CD4-positive, CD25-positive, alpha-beta regulatory T cell (primary cell): ENCODE results near the gene UPF3A. TPM values are rescaled to one million over a fixed set of nuclear protein-coding genes. Genes with fewer than 3 reads are reported as not detected.

Experiments
- ATAC-seq, 2 donors: fragments of 150-1000 bp; cut with Tn5 transposase; one replicate each; pipeline ENCODE4 v1.10.0; 2021; ENCODE audit warnings: low read depth in 2 of 2, moderate number of reproducible peaks in 2 of 2, moderate library complexity in 1 of 2
- DNase-seq, 3 donors: peaks; one replicate each; pipeline versions ENCODE4 v3.0.0 to v3.0.0-alpha.2; 2012 to 2022; ENCODE audit warnings: mixed read lengths in 1 of 3
- H3K27ac ChIP-seq: one replicate; pipeline ENCODE4 v1.7.0; 2013; ENCODE audit warnings: mild to moderate bottlenecking, low read length; ENCODE audit not compliant: insufficient read depth, poor library complexity, severe bottlenecking
- H3K27me3 ChIP-seq: one replicate; pipeline ENCODE4 v1.7.0; 2013; ENCODE audit warnings: low read length; ENCODE audit not compliant: control insufficient read depth, insufficient read depth
- H3K36me3 ChIP-seq: one replicate; pipeline ENCODE4 v1.7.0; 2013; ENCODE audit warnings: mild to moderate bottlenecking, low read length, moderate library complexity; ENCODE audit not compliant: control insufficient read depth, insufficient read depth
- H3K4me1 ChIP-seq: 2 replicates; pipeline ENCODE4 v1.7.0; 2013; ENCODE audit warnings: mild to moderate bottlenecking, low read length; ENCODE audit not compliant: insufficient read depth, control insufficient read depth, poor library complexity, severe bottlenecking
- H3K4me3 ChIP-seq: one replicate; pipeline ENCODE4 v1.7.0; 2013; ENCODE audit warnings: low read depth, mild to moderate bottlenecking, low read length, moderate library complexity
- H3K9me3 ChIP-seq, 2 experiments: 1 replicate in 1 of 2; 2 replicates in 1 of 2; pipeline ENCODE4 v1.7.0; 2013; ENCODE audit warnings: low read length in 2 of 2, mild to moderate bottlenecking in 1 of 2, moderate library complexity in 1 of 2; ENCODE audit not compliant: control insufficient read depth in 2 of 2
- H3K27ac Mint-ChIP-seq, 3 donors: one replicate each; pipeline ENCODE4 v1.8.0; 2020 to 2022; ENCODE audit warnings: mild to moderate bottlenecking in 3 of 3, mixed read lengths in 3 of 3, moderate library complexity in 2 of 3
- H3K27me3 Mint-ChIP-seq: one replicate; pipeline ENCODE4 v1.8.0; 2022; ENCODE audit warnings: mild to moderate bottlenecking, mixed read lengths
- H3K36me3 Mint-ChIP-seq: one replicate; pipeline ENCODE4 v1.8.0; 2020; ENCODE audit warnings: mixed read lengths
- H3K4me1 Mint-ChIP-seq, 4 donors: one replicate each; pipeline ENCODE4 v1.8.0; 2020 to 2022; ENCODE audit warnings: mixed read lengths in 4 of 4, mild to moderate bottlenecking in 1 of 4
- H3K4me3 Mint-ChIP-seq, 4 donors: one replicate each; pipeline ENCODE4 v1.8.0; 2020 to 2022; ENCODE audit warnings: mild to moderate bottlenecking in 4 of 4, mixed read lengths in 4 of 4, moderate library complexity in 3 of 4
- H3K9me3 Mint-ChIP-seq, 7 donors: one replicate each; pipeline ENCODE4 v1.8.0; 2020 to 2022; ENCODE audit warnings: mixed read lengths in 7 of 7, mild to moderate bottlenecking in 3 of 7, moderate library complexity in 2 of 7
- polyA plus RNA-seq, 4 donors: library from polyadenylated mRNA; unstranded; fragments of 300-500 nt; fragmentation: Illumina TruSeq; gene quantifications; one replicate each; pipeline ENCODE4 v1.2.3, GENCODE V29; 2021
- total RNA-seq: library from RNA; stranded (reverse); gene quantifications from one replicate; pipeline ENCODE4 v1.2.3, GENCODE V29; 2022

Gene UPF3A
- total and polyA plus RNA-seq, 5 donors from 2014 or later = 14.5 to 50.0 (median 18.1) TPM

DNA sequence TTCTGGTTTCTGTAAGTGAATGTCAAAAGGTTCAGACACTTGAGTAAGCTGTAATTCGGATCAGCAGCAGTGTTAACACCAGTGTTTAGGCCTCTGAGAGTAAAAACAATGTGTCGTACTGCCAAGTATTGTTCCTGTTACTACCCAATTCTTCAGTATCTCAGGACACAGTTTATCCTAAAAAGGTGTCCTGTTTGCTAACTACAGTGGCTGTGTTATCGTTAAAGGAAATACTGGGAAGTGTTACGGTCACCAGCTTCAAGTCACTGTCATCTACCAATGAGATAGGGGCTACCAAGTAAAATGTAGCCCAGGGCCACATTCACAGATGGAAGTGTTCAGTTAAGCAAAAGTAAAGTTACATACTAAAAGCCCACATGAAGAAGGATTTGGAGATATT is 2.3 kb upstream of the UPF3A start:
- Mint-ChIP-seq H3K4me3 (peak overlapping the region in 3 of 4 donors; percentile 90 to 94 (median 90)), H3K27me3 (no peaks in the 10 kb centered on the region), H3K9me3 (no peaks in the 10 kb centered on the region), H3K4me1 (peaks cover 14 to 56% (median 25%) of the 10 kb centered on the region in 4 donors), H3K36me3 (peaks cover 29% of the 10 kb centered on the region), H3K27ac (peak overlapping the region; percentile 98)
- H3K36me3 ChIP-seq = peaks cover 7% of the 10 kb centered on the region
- no peak for DNase-seq
- H3K27me3 ChIP-seq = no peaks in the 10 kb centered on the region
- H3K4me3 ChIP-seq = peak overlapping the region; percentile 15
- H3K27ac ChIP-seq = peak overlapping the region; percentile 92
- H3K9me3 ChIP-seq = no peaks in the 10 kb centered on the region
- peaks cover 40% of the 10 kb centered on the region for H3K4me1 ChIP-seq
- ATAC-seq = no peak

DNA sequence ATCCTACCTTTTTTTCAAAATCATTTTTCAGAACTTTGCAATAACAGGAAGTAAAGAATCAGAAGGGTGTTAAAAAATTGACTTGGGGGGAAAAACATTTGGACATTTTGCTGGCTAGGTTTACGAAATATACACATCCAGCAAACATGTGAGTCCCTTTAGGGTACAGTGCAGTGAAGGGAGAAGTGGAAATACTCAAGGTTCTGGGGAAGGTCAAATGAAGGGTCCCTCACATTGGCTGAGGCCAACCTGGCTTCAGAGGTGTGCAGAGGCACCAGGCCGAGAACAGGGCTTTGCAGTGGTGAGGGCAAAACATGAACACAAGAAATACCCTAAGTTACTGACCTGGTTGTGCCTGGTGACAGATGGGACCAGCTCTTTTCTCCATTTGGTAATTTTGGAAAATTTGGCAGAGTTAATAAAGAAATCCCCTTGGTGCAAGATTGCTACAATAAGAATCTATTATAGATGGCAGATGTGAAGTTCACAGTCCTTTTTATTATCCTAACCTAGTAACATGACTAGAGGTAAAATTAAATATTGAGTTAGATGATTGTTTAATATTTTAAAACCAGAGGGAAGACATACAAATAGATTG is 1.5 kb upstream of the UPF3A start:
- H3K4me3 ChIP-seq = peak overlapping the region; percentile 77
- ATAC-seq (no peak), DNase-seq (peak in 1 of 3 donors; percentile 22)

DNA sequence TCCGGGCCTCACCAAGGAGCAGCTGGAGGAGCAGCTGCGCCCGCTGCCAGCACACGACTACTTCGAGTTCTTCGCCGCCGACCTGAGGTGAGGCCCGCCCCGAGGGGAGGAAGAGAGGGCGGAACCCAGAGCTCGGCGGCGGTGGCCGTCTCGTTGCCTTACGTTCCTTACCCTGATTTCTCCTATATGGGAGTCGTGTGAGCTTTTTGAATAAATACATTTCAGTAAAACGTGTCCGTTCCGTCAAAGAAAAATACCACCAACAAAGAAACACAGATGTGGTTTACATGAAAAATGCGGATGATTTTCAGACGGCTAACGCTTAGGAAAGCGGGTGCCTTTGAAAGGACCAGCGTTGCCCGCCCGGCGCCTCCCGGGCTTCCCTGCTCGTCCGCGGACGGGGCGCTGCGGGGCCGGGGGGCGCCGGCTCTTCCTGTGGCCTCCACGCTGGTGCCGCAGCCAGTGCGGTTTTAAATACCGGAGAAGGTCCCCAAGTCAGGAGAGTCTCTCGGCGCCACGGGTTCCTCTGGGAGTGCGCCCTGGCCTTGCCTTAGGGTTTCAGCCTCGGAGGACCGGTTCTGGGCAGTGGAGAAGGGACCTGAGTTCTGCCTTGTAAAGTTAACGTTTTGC is 755 bp downstream of the UPF3A start:
- H3K27me3 ChIP-seq = no peaks in the 10 kb centered on the region
- peak overlapping the region; percentile 90 to 98 (median 92) for H3K27ac Mint-ChIP-seq
- no peaks in the 10 kb centered on the region for H3K9me3 ChIP-seq
- ATAC-seq (peak; percentile 71 to 73), DNase-seq (peak; percentile 23 to 88 (median 88))
- H3K4me3 ChIP-seq = peak overlapping the region; percentile 92
- H3K4me1 Mint-ChIP-seq = peaks cover 29 to 76% (median 37%) of the 10 kb centered on the region in 4 donors
- peak overlapping the region; percentile 92 for H3K27ac ChIP-seq
- no peaks in the 10 kb centered on the region for H3K27me3 Mint-ChIP-seq
- H3K9me3 Mint-ChIP-seq = no peaks in the 10 kb centered on the region
- peak overlapping the region; percentile 90 to 96 (median 90) for H3K4me3 Mint-ChIP-seq
- H3K4me1 ChIP-seq = peaks cover 45% of the 10 kb centered on the region
- peaks cover 30% of the 10 kb centered on the region for H3K36me3 Mint-ChIP-seq
- H3K36me3 ChIP-seq = peaks cover 17% of the 10 kb centered on the region

More for the DNA sequence above, 1.5 kb upstream of the UPF3A start:
- H3K27ac ChIP-seq = peak overlapping the region; percentile 92
- H3K9me3 ChIP-seq = no peaks in the 10 kb centered on the region
- Mint-ChIP-seq H3K27me3 (no peaks in the 10 kb centered on the region), H3K9me3 (no peaks in the 10 kb centered on the region), H3K4me3 (peak overlapping the region; percentile 90 to 98 (median 92)), H3K36me3 (peaks cover 25% of the 10 kb centered on the region), H3K27ac (peak overlapping the region; percentile 98), H3K4me1 (peaks cover 14 to 61% (median 27%) of the 10 kb centered on the region in 4 donors)
- no peaks in the 10 kb centered on the region for H3K27me3 ChIP-seq
- peaks cover 45% of the 10 kb centered on the region for H3K4me1 ChIP-seq
- peaks cover 2% of the 10 kb centered on the region for H3K36me3 ChIP-seq

DNA sequence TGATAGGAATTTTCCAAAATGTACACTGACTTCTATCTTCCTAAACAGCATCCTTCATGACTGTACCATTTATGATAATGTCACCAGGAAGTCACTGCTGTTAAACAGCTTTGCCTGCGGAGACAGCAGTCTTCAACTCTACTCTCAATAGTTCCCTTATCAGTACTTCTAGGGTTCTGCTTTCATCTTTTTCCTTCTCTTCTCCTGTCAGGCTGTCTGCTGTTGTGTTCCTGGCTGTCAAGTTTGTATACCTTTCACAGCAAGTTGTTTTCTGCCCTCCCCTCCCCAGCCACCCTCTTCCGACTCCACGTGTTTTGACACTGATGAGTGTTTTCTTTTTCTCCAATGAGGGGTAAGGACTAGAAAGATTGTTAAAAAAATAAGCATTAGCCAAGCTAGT is 2.2 kb downstream of the UPF3A start:
- no peaks in the 10 kb centered on the region for H3K27me3 ChIP-seq
- H3K27me3 Mint-ChIP-seq = no peaks in the 10 kb centered on the region
- H3K9me3 Mint-ChIP-seq = no peaks in the 10 kb centered on the region
- H3K4me1 ChIP-seq = peaks cover 45% of the 10 kb centered on the region
- peak overlapping the region in 2 of 3 donors; percentile 73 to 89 for H3K27ac Mint-ChIP-seq
- no peak for DNase-seq
- H3K27ac ChIP-seq = no peak overlapping the region
- peak overlapping the region; percentile 23 to 83 (median 63) for H3K4me3 Mint-ChIP-seq
- H3K4me3 ChIP-seq = peak overlapping the region; percentile 8
- H3K36me3 Mint-ChIP-seq = peaks cover 40% of the 10 kb centered on the region
- peaks cover 30 to 73% (median 37%) of the 10 kb centered on the region in 4 donors for H3K4me1 Mint-ChIP-seq
- no peak for ATAC-seq
- no peaks in the 10 kb centered on the region for H3K9me3 ChIP-seq
- peaks cover 30% of the 10 kb centered on the region for H3K36me3 ChIP-seq

DNA sequence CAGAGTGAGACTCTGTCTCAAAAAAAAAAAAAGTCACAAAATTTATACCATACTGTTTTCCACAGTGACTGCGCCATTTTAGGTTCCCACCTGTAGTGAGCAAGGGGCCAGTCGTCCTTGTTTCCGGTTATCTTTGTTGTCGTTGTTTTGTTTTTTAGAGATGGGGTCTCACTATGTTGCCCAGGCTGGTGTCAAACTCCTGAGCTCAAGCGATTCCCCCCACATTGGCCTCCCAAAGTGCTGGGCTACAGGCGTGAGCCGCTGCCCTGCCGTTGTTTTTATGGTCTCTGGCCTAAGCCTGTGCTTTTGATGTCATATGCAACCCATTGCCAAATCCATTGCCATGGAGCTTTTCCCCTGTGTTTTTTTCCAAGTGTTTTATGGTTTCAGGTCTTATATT is 3.3 kb downstream of the UPF3A start:
- Mint-ChIP-seq H3K4me1 (peaks cover 26 to 68% (median 40%) of the 10 kb centered on the region in 4 donors), H3K36me3 (peaks cover 45% of the 10 kb centered on the region), H3K9me3 (no peaks in the 10 kb centered on the region), H3K27me3 (no peaks in the 10 kb centered on the region), H3K27ac (no peak overlapping the region), H3K4me3 (peak overlapping the region; percentile 27 to 61 (median 50))
- no peak for DNase-seq
- Histone ChIP-seq H3K27me3 (no peaks in the 10 kb centered on the region), H3K4me1 (peaks cover 36% of the 10 kb centered on the region), H3K27ac (no peak overlapping the region), H3K36me3 (peaks cover 38% of the 10 kb centered on the region), H3K4me3 (no peak overlapping the region), H3K9me3 (no peaks in the 10 kb centered on the region)
- no peak for ATAC-seq

DNA sequence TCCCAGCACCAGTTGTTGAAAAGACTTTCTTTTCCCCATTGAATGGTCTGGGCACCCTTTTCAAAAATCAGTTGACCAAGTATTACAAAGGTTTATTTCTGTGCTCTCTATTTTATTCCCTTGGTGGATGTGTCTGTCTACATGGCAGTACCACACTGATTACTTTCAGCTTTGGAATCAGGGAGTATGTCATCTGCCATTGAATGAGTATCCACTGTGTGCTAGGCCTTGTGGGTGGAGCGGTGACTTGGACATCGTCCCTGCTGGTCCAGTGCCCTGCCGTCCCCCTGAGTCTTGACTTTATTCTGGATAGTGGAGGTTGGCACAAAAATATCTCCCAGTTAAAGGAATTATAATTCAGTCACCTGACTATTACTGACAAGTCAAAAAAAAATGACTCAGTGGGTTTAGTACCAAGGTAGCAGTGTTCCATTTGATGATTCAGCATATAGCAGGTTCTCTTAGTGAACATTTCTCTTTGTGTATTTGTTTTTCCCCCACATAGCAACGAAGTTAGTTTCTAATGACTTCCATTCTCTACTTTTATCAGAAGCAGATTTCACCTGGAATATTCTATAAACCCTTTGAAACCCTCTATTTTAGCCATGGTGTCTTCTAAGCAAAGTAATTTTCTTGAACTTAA is 3.9 kb downstream of the UPF3A start:
- H3K4me3 Mint-ChIP-seq = peak overlapping the region in 3 of 4 donors; percentile 54 to 61 (median 59)
- Histone ChIP-seq H3K27ac (no peak overlapping the region), H3K4me1 (peaks cover 30% of the 10 kb centered on the region), H3K36me3 (peaks cover 42% of the 10 kb centered on the region), H3K4me3 (no peak overlapping the region), H3K9me3 (no peaks in the 10 kb centered on the region), H3K27me3 (no peaks in the 10 kb centered on the region)
- peak overlapping the region in 1 of 3 donors; percentile 50 for H3K27ac Mint-ChIP-seq
- DNase-seq = no peak
- peaks cover 20 to 63% (median 36%) of the 10 kb centered on the region in 4 donors for H3K4me1 Mint-ChIP-seq
- peaks cover 45% of the 10 kb centered on the region for H3K36me3 Mint-ChIP-seq
- H3K27me3 Mint-ChIP-seq = no peaks in the 10 kb centered on the region
- no peak for ATAC-seq
- no peaks in the 10 kb centered on the region for H3K9me3 Mint-ChIP-seq

DNA sequence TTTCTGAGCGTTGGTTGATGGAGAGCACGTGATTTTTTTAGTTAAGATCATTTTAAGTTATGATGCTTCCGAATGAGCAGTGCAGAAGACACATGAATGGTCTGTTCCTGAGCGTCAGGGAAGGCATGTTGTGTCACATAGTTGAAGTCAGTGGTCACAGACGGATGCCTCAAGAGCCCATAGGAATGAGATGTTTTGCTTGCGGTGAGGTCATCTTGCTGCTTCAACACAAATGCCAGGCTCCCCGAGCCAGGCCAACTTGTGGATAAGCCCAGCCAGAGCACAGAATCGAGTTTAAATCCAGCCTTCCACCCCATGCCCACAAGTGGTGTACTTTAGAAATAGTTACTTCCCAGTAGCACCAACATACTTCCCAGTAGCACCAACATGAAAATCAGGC is 5.4 kb downstream of the UPF3A start:
- no peak overlapping the region for H3K27ac ChIP-seq
- H3K4me1 ChIP-seq = peaks cover 23% of the 10 kb centered on the region
- H3K4me3 ChIP-seq = no peak overlapping the region
- peaks cover 25 to 56% (median 31%) of the 10 kb centered on the region in 4 donors for H3K4me1 Mint-ChIP-seq
- H3K4me3 Mint-ChIP-seq = no peak overlapping the region
- H3K27me3 ChIP-seq = no peaks in the 10 kb centered on the region
- H3K36me3 ChIP-seq = peaks cover 42% of the 10 kb centered on the region
- H3K36me3 Mint-ChIP-seq = peaks cover 51% of the 10 kb centered on the region
- no peaks in the 10 kb centered on the region for H3K9me3 Mint-ChIP-seq
- no peak for DNase-seq
- ATAC-seq = no peak
- H3K27ac Mint-ChIP-seq = peak overlapping the region in 2 of 3 donors; percentile 11 to 30
- no peaks in the 10 kb centered on the region for H3K27me3 Mint-ChIP-seq
- H3K9me3 ChIP-seq = no peaks in the 10 kb centered on the region
